GM18502 (cell line): ENCODE data around the gene UGT1A4.

Experiments
- ATAC-seq: cut with Tn5 transposase; IDR thresholded peaks from one replicate; pipeline ENCODE4 v1.9.1; 2021; ENCODE audit warnings: mild to moderate bottlenecking; ENCODE audit not compliant: unreplicated experiment, poor library complexity

UGT1A4 gene

GRCh38 chr2:233807966-233808935, 89.7 kb downstream of the UGT1A4 start:
- ATAC-seq: no peak

DNA sequence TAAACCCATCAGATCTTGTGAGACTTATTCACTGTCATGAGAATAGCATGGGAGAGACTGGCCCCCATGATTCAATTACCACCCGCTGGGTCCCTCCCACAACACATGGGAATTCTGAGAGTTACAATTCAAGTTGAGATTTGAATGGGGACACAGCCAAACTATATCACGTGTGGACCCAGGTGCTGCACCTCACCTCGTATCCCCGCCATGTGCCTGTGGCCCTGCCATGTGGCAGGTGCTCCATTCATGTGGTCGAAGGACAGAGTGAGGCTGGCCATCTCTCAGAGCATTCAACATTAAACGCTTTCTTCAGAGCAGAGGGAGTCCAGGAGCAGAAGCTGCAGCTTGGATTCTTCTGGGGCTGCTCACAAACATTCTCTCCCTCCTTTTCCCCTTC, 91.8 kb downstream of the UGT1A4 start:
- ATAC-seq: no peak

- ATAC-seq: no peak
These were observed 92.6 kb downstream of the UGT1A4 start for GRCh38 chr2:233811087-233811486.

- no peak for ATAC-seq
These were observed 93.2 kb downstream of the UGT1A4 start for GRCh38 chr2:233811732-233812131.

GRCh38 chr2:233813236-233814055, 94.9 kb downstream of the UGT1A4 start:
- no peak for ATAC-seq

GRCh38 chr2:233814056-233814835, 95.7 kb downstream of the UGT1A4 start:
- no peak for ATAC-seq

GRCh38 chr2:233815861-233816260, 97.3 kb downstream of the UGT1A4 start:
- no peak for ATAC-seq

GRCh38 chr2:233816334-233816733, 97.8 kb downstream of the UGT1A4 start:
- no peak for ATAC-seq

GRCh38 chr2:233816771-233817170, 98.2 kb downstream of the UGT1A4 start:
- ATAC-seq: no peak

DNA sequence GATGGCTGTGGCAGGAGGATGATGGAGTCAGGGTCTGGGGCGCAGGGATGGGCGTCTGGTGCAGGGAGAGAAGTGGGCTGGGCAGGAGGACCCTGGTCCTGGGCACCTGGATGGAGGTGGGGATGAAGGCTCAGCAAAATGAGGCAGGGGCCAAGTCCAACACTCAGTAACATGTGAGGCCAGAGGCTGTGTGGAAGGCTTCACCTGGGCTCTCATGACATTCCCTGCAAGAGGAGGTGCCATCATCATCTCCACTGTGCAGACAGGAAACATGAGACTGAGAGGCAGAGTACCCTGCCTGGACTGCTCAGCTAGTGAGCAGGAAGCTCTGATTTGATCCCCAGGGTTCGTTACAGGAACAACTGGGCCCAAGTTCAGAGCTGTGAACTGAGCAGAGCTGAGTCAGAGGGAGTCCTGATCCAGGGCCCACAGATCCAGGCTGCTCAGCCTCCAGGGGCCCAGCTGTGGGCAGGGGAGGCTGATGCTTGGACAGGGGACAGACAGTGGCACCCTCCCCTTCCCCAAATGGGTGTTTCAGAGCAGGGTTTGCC, 98.9 kb downstream of the UGT1A4 start:
- ATAC-seq: no peak

- no peak for ATAC-seq
These were observed 99.6 kb downstream of the UGT1A4 start for GRCh38 chr2:233817995-233818638.

GRCh38 chr2:233818639-233819621, 100.4 kb downstream of the UGT1A4 start:
- ATAC-seq: no peak

GRCh38 chr2:233819884-233820773, 101.6 kb downstream of the UGT1A4 start:
- ATAC-seq: no peak

DNA sequence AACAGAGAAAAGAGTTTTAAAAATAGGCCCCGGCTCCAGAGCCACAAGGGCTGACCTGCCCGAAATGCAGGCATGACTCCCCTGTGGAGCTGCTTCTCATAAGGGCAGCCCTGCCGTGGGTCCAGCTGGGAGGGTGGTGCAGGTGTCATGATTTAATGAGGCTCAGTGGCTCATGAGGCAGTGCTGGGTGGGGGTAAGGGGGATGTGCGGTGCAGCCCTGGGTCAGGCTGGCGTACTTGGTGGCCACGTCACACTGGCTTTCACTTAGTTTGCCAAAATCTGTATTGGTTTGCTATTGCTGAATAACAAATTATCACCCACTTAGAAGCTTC, 102.2 kb downstream of the UGT1A4 start:
- no peak for ATAC-seq

GRCh38 chr2:233821196-233821595, 102.7 kb downstream of the UGT1A4 start:
- ATAC-seq: no peak

DNA sequence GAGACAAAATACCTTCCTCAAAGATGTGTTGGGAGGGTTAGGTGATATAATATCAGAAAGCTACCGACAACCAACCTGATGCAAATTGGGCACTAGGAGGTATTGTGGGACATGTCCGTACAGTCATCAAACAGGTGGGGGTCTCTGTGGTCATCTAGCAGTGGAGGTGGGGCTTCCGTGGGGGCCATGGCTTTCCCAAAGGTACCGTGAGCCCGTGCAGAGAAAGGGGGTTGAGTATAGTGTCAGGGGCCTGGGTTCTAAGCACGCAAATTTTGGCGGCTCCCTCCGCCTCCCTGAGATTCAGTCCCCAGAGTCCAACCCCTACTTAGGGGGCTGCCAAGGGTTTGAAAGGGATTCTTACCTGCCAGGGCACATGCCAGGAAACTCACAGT, 103.2 kb downstream of the UGT1A4 start:
- no peak for ATAC-seq

- no peak for ATAC-seq
These were observed 103.7 kb downstream of the UGT1A4 start for GRCh38 chr2:233822101-233822771.
